Mesothelial cell of epicardium (in vitro differentiated cells): ENCODE results near the gene HSPA1A. TPM values are rescaled to one million over a fixed set of nuclear protein-coding genes. Genes with fewer than 3 reads are reported as not detected.
"Not testable (repeated sequence)": the region's sequence is repeated elsewhere in the genome, so short reads cannot be mapped to it uniquely, and the experiment has no call there.

Experiments
- DNase-seq, 2 experiments: peaks; one replicate each; pipeline ENCODE4 v3.0.0; 2021; ENCODE audit warnings: low spot score in 2 of 2; ENCODE audit not compliant: unreplicated experiment in 2 of 2
- H3K27ac Mint-ChIP-seq: 2 replicates; pipeline ENCODE4 v1.8.0; 2021; ENCODE audit warnings: mixed read lengths
- H3K27me3 Mint-ChIP-seq: 2 replicates; pipeline ENCODE4 v1.8.0; 2021; ENCODE audit warnings: low read depth, mixed read lengths
- H3K36me3 Mint-ChIP-seq: 2 replicates; pipeline ENCODE4 v1.8.0; 2021; ENCODE audit warnings: mixed read lengths
- H3K4me1 Mint-ChIP-seq: 2 replicates; pipeline ENCODE4 v1.8.0; 2021; ENCODE audit warnings: mixed read lengths
- H3K4me3 Mint-ChIP-seq: 2 replicates; pipeline ENCODE4 v1.8.0; 2021; ENCODE audit warnings: mild to moderate bottlenecking, moderate library complexity, mixed read lengths
- H3K9me3 Mint-ChIP-seq: 2 replicates; pipeline ENCODE4 v1.8.0; 2021; ENCODE audit warnings: mixed read lengths
- CTCF ChIP-seq: fragments of 200-600 bp; sonication (generic); IDR thresholded peaks from one replicate; pipeline ENCODE4 v1.5.0; 2021; ENCODE audit warnings: antibody characterized with exemption; ENCODE audit not compliant: unreplicated experiment
- total RNA-seq: library from RNA; stranded (reverse); gene quantifications from 3 replicates; pipeline ENCODE4 v1.2.1, GENCODE V29; 2021

The HSPA1A gene
- total RNA-seq, 1 donor from 2014 or later, result 70.1 TPM

- Mint-ChIP-seq H3K4me1 (peaks cover 27% of the 10 kb centered on the region), H3K4me3 (peak overlapping the region; percentile 98), H3K9me3 (no peaks in the 10 kb centered on the region), H3K27ac (peak overlapping the region; percentile 99), H3K36me3 (peaks cover 31% of the 10 kb centered on the region), H3K27me3 (no peaks in the 10 kb centered on the region)
- TF ChIP-seq CTCF, result no peak
- DNase-seq, result no peak
These were observed 21.4 kb downstream of the HSPA1A start for GRCh38 chr6:31836474-31837368.

- Mint-ChIP-seq H3K9me3 (no peaks in the 10 kb centered on the region), H3K4me3 (peak overlapping the region; percentile 98), H3K27ac (peak overlapping the region; percentile 99), H3K4me1 (peaks cover 27% of the 10 kb centered on the region), H3K36me3 (peaks cover 31% of the 10 kb centered on the region), H3K27me3 (no peaks in the 10 kb centered on the region)
- no peak for TF ChIP-seq CTCF
- no peak for DNase-seq
These were observed 22.2 kb downstream of the HSPA1A start for GRCh38 chr6:31837369-31838113.

DNA sequence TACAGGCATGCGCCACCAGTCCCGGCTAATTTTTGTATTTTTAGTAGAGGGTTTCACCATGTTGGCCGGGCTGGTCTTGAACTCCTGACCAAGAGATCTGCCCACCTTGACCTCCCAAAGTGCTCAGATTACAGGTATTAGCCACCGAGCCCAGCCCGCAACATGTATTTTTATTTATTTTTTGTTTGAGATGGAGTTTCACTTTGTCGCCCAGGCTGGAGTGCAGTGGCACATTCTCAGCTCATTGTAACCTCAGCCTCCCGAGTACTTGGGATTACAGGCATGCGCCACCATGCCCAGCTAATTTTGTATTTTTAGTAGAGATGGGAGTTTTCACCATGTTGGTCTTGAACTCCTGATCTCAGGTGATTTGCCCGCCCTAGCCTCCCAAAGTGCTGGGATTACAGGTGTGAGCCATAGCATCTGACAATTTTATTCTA, 22.8 kb downstream of the HSPA1A start:
- peaks cover 31% of the 10 kb centered on the region for H3K36me3 Mint-ChIP-seq
- H3K27me3 Mint-ChIP-seq, DNase-seq, H3K9me3 Mint-ChIP-seq: not testable (repeated sequence)
- peak overlapping the region; percentile 98 for H3K4me3 Mint-ChIP-seq
- peak overlapping the region; percentile 2 for H3K27ac Mint-ChIP-seq
- H3K4me1 Mint-ChIP-seq, result peaks cover 27% of the 10 kb centered on the region

- Mint-ChIP-seq H3K4me3 (no peak overlapping the region), H3K27ac (peak overlapping the region; percentile 15), H3K36me3 (peaks cover 31% of the 10 kb centered on the region), H3K9me3 (no peaks in the 10 kb centered on the region), H3K4me1 (peaks cover 27% of the 10 kb centered on the region), H3K27me3 (no peaks in the 10 kb centered on the region)
- TF ChIP-seq CTCF, result no peak
- DNase-seq, result no peak
These were observed 23.6 kb downstream of the HSPA1A start for GRCh38 chr6:31838968-31839367.

GRCh38 chr6:31839779-31840126, 24.4 kb downstream of the HSPA1A start:
- H3K27me3 Mint-ChIP-seq, H3K4me3 Mint-ChIP-seq, H3K9me3 Mint-ChIP-seq, H3K27ac Mint-ChIP-seq, DNase-seq: not testable (repeated sequence)
- H3K4me1 Mint-ChIP-seq, result peaks cover 24% of the 10 kb centered on the region
- peaks cover 31% of the 10 kb centered on the region for H3K36me3 Mint-ChIP-seq

- Mint-ChIP-seq H3K9me3 (no peaks in the 10 kb centered on the region), H3K27ac (no peak overlapping the region), H3K27me3 (no peaks in the 10 kb centered on the region), H3K36me3 (peaks cover 27% of the 10 kb centered on the region), H3K4me1 (peaks cover 11% of the 10 kb centered on the region), H3K4me3 (no peak overlapping the region)
- no peak for DNase-seq
- TF ChIP-seq CTCF, result no peak
These were observed 26.7 kb downstream of the HSPA1A start for GRCh38 chr6:31842053-31842452.
